K562 (cell line): ENCODE results near the gene SLC16A9.

ENCODE experiments used
- CTCF ChIP-seq, 3 experiments: IDR thresholded peaks in 2 of 3; conservative IDR thresholded peaks in 1 of 3; 2 replicates each; pipeline ENCODE4 v1.5.1; 2011 to 2012; ENCODE audit warnings: low read length in 3 of 3, mild to moderate bottlenecking in 3 of 3, control low read depth in 2 of 3, improper control_type of control experiment in 1 of 3, inconsistent platforms in 1 of 3, low read depth in 1 of 3, mixed read lengths in 1 of 3, moderate library complexity in 1 of 3; ENCODE audit not compliant: insufficient read depth in 2 of 3
- FOXM1 ChIP-seq, 2 experiments: fragments of 450-650 bp in 1 of 2; sonication (generic) in 1 of 2; formaldehyde crosslinking in 1 of 2; IDR thresholded peaks; 2 replicates each; pipeline versions ENCODE4 v1.6.1 to v1.9.0; 2017 to 2022; ENCODE audit warnings: low read depth in 2 of 2, mild to moderate bottlenecking in 2 of 2, missing genetic modification reagents in 1 of 2, moderate library complexity in 1 of 2
- GTF3C2 ChIP-seq: IDR thresholded peaks from 3 replicates; pipeline ENCODE4 v1.6.1; 2011; ENCODE audit warnings: borderline replicate concordance, mild to moderate bottlenecking, moderate library complexity; ENCODE audit not compliant: insufficient read length; ENCODE audit errors: extremely low read depth
- JUN ChIP-seq, 2 experiments: sonication (generic) in 1 of 2; formaldehyde crosslinking in 1 of 2; IDR thresholded peaks; 2 replicates each; pipeline versions ENCODE4 v1.6.1 to v1.8.0; 2012 to 2022; ENCODE audit warnings: borderline replicate concordance in 2 of 2, mild to moderate bottlenecking in 2 of 2, improper control_type of control experiment in 1 of 2, low read depth in 1 of 2, low read length in 1 of 2, missing genetic modification reagents in 1 of 2
- MAFK ChIP-seq: IDR thresholded peaks from 2 replicates; pipeline ENCODE4 v1.6.1; 2011; ENCODE audit warnings: low read length, improper control_type of control experiment
- POLR2AphosphoS5 ChIP-seq: IDR thresholded peaks from 2 replicates; pipeline ENCODE4 v1.6.1; 2011; ENCODE audit warnings: mild to moderate bottlenecking, low read depth, low read length, moderate library complexity; ENCODE audit not compliant: control insufficient read depth, insufficient read depth
- SREBF2 ChIP-seq: sonication (generic); formaldehyde crosslinking; IDR thresholded peaks from 2 replicates; pipeline ENCODE4 v1.4.0; 2020; ENCODE audit warnings: mild to moderate bottlenecking, missing genetic modification reagents
- ZNF140 ChIP-seq: fragments of 250-450 bp; sonication (Bioruptor Pico); IDR thresholded peaks from 2 replicates; pipeline ENCODE4 v1.8.0; 2021; ENCODE audit warnings: moderate library complexity, mild to moderate bottlenecking, inconsistent platforms
- TF ChIP-seq, protein P1 (sequence below): fragments of 250-450 bp; sonication (Bioruptor Pico); IDR thresholded peaks from 2 replicates; pipeline ENCODE4 v1.5.0; 2020; ENCODE audit warnings: mild to moderate bottlenecking
- TF ChIP-seq, protein P2 (sequence below): sonication (generic); formaldehyde crosslinking; IDR thresholded peaks from 2 replicates; pipeline ENCODE4 v1.8.1; 2022; ENCODE audit warnings: missing genetic modification reagents
- TF ChIP-seq, protein P3 (sequence below): fragments of 450-650 bp; conservative IDR thresholded peaks from 2 replicates; pipeline ENCODE4 v1.6.1; 2016; ENCODE audit warnings: missing genetic modification characterization, low read depth, mild to moderate bottlenecking, missing compliant biosample characterization, moderate library complexity
- TF ChIP-seq, protein P4 (sequence below): fragments of 250-450 bp; sonication (Bioruptor Pico); IDR thresholded peaks from 2 replicates; pipeline ENCODE4 v1.8.0; 2021; ENCODE audit warnings: moderate library complexity, mild to moderate bottlenecking, inconsistent platforms
- TF ChIP-seq, protein P5 (sequence below): sonication (generic); formaldehyde crosslinking; IDR thresholded peaks from 2 replicates; pipeline ENCODE4 v1.9.0; 2022; ENCODE audit warnings: mild to moderate bottlenecking, missing genetic modification reagents

DNA sequence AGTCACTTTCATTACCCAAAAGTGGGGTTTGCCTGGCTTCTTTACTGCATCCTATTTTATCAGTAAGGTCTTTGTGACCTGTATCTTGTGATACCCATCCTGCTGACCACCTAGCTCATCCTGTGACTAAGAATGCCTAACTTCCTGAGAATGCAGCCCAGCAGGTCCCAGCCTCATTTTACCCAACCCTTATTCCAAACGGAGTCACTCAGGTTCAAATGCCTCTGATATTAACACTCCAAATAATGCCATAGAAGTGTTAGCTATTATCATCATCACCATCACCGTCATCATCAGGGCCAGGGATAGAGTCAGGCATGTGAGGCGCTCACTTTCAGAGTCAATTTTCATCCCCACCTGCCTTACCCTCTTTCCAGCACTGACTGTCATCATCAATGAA lies 85.5 kb downstream of the SLC16A9 start:
- TF ChIP-seq, protein P1, sequence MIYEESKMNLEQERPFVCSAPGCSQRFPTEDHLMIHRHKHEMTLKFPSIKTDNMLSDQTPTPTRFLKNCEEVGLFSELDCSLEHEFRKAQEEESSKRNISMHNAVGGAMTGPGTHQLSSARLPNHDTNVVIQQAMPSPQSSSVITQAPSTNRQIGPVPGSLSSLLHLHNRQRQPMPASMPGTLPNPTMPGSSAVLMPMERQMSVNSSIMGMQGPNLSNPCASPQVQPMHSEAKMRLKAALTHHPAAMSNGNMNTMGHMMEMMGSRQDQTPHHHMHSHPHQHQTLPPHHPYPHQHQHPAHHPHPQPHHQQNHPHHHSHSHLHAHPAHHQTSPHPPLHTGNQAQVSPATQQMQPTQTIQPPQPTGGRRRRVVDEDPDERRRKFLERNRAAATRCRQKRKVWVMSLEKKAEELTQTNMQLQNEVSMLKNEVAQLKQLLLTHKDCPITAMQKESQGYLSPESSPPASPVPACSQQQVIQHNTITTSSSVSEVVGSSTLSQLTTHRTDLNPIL (CRISPR knock-in tag) = no peak
- TF ChIP-seq, protein P2, sequence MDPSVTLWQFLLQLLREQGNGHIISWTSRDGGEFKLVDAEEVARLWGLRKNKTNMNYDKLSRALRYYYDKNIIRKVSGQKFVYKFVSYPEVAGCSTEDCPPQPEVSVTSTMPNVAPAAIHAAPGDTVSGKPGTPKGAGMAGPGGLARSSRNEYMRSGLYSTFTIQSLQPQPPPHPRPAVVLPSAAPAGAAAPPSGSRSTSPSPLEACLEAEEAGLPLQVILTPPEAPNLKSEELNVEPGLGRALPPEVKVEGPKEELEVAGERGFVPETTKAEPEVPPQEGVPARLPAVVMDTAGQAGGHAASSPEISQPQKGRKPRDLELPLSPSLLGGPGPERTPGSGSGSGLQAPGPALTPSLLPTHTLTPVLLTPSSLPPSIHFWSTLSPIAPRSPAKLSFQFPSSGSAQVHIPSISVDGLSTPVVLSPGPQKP (CRISPR knock-in tag) = no peak
- TF ChIP-seq, protein P3, sequence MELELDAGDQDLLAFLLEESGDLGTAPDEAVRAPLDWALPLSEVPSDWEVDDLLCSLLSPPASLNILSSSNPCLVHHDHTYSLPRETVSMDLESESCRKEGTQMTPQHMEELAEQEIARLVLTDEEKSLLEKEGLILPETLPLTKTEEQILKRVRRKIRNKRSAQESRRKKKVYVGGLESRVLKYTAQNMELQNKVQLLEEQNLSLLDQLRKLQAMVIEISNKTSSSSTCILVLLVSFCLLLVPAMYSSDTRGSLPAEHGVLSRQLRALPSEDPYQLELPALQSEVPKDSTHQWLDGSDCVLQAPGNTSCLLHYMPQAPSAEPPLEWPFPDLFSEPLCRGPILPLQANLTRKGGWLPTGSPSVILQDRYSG (tag) = no peak
- TF ChIP-seq ZNF140 (CRISPR knock-in tag) (no peak), JUN (IDR thresholded peaks at IDR 0.05; ENCODE audit: borderline replicate concordance, low read depth, low read length) (no peak), JUN (CRISPR knock-in tag; IDR thresholded peaks at IDR 0.05; ENCODE audit: borderline replicate concordance) (no peak), FOXM1 (IDR thresholded peaks at IDR 0.05; ENCODE audit: low read depth) (no peak), FOXM1 (CRISPR knock-in tag; IDR thresholded peaks at IDR 0.05; ENCODE audit: low read depth) (no peak), CTCF (IDR thresholded peaks at IDR 0.05 in 2 of 3, conservative IDR thresholded peaks at IDR 0.05 in 1 of 3; ENCODE audit: insufficient read depth in 2 of 3, low read depth in 1 of 3, low read length in 3 of 3) (no peak), POLR2AphosphoS5 (no peak), GTF3C2 (no peak), SREBF2 (no peak), MAFK (no peak)
- TF ChIP-seq, protein P4, sequence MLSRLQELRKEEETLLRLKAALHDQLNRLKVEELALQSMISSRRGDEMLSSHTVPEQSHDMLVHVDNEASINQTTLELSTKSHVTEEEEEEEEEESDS = no peak
- TF ChIP-seq, protein P5, sequence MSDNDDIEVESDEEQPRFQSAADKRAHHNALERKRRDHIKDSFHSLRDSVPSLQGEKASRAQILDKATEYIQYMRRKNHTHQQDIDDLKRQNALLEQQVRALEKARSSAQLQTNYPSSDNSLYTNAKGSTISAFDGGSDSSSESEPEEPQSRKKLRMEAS (CRISPR knock-in tag) = no peak
